Upper lobe of left lung (tissue), 4 donors: ENCODE results near the gene STX8.

Source experiments
- POLR2A ChIP-seq, 4 donors: fragments of 450-650 bp; IDR thresholded peaks; one replicate each; pipeline ENCODE4 v1.5.1; 2016 to 2017; ENCODE audit warnings: antibody characterized with exemption in 4 of 4, mild to moderate bottlenecking in 2 of 4
- TF ChIP-seq, protein P1 (sequence below), 6 experiments: fragments of 450-650 bp in 4 of 6; fragments of 200-600 bp in 2 of 6; sonication (generic) in 2 of 6; IDR thresholded peaks; one replicate each; pipeline ENCODE4 v1.5.1; 2016 to 2019; ENCODE audit warnings: antibody characterized with exemption in 6 of 6

- no peak for TF ChIP-seq POLR2A (IDR thresholded peaks at IDR 0.05)
- TF ChIP-seq, protein P1, sequence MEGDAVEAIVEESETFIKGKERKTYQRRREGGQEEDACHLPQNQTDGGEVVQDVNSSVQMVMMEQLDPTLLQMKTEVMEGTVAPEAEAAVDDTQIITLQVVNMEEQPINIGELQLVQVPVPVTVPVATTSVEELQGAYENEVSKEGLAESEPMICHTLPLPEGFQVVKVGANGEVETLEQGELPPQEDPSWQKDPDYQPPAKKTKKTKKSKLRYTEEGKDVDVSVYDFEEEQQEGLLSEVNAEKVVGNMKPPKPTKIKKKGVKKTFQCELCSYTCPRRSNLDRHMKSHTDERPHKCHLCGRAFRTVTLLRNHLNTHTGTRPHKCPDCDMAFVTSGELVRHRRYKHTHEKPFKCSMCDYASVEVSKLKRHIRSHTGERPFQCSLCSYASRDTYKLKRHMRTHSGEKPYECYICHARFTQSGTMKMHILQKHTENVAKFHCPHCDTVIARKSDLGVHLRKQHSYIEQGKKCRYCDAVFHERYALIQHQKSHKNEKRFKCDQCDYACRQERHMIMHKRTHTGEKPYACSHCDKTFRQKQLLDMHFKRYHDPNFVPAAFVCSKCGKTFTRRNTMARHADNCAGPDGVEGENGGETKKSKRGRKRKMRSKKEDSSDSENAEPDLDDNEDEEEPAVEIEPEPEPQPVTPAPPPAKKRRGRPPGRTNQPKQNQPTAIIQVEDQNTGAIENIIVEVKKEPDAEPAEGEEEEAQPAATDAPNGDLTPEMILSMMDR (IDR thresholded peaks at IDR 0.05), result no peak
These were observed 369.3 kb downstream of the STX8 start for GRCh38 chr17:9206410-9206703.
